Breast epithelium (tissue), 3 donors: ENCODE results near the gene AATK.

ENCODE experiments used
- POLR2A ChIP-seq: fragments of 450-650 bp; IDR thresholded peaks from one replicate; pipeline ENCODE4 v1.6.1; 2016; ENCODE audit warnings: antibody characterized with exemption, mild to moderate bottlenecking, moderate library complexity
- TF ChIP-seq, protein P1 (sequence below), 3 donors: fragments of 450-650 bp; IDR thresholded peaks; one replicate each; pipeline ENCODE4 v1.5.1; 2016 to 2017; ENCODE audit warnings: antibody characterized with exemption in 3 of 3, mild to moderate bottlenecking in 3 of 3, moderate library complexity in 3 of 3

DNA sequence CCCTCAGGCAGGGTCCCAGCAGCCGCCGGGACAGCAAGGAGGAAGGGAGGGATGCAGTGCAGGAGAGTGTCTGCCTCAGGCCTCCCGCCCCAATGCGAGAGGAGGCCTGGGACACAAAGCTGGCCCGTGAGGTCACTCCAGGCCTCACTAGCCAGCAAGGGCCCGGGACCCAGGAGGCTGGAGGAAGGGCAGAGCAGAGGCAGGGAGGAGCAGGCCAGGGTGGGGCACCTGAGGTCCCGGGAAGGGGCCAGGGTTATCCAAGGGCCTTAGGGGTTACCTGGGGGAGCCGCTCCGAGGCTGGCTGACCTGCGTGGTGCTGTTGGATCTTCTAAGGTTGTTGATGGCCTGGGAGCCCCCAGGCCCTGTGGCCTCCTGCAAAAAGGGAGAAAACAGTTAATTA, 42.6 kb upstream of the AATK start:
- TF ChIP-seq POLR2A = no peak
- TF ChIP-seq, protein P1, sequence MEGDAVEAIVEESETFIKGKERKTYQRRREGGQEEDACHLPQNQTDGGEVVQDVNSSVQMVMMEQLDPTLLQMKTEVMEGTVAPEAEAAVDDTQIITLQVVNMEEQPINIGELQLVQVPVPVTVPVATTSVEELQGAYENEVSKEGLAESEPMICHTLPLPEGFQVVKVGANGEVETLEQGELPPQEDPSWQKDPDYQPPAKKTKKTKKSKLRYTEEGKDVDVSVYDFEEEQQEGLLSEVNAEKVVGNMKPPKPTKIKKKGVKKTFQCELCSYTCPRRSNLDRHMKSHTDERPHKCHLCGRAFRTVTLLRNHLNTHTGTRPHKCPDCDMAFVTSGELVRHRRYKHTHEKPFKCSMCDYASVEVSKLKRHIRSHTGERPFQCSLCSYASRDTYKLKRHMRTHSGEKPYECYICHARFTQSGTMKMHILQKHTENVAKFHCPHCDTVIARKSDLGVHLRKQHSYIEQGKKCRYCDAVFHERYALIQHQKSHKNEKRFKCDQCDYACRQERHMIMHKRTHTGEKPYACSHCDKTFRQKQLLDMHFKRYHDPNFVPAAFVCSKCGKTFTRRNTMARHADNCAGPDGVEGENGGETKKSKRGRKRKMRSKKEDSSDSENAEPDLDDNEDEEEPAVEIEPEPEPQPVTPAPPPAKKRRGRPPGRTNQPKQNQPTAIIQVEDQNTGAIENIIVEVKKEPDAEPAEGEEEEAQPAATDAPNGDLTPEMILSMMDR (IDR thresholded peaks at IDR 0.05) = no peak
